ENCODE data around the gene JMJD6.
A peak's percentile ranks its signal among the peaks of the same experiment; 100 is the strongest.
"Not testable (repeated sequence)": the region's sequence is repeated elsewhere in the genome, so short reads cannot be mapped to it uniquely, and the experiment has no call there.

The JMJD6 gene

GRCh38 chr17:76736349-76737081, 10.1 kb upstream of the JMJD6 start:
- DNase-seq (ENCODE audit: low read depth) = no peak

GRCh38 chr17:76735586-76736348, 9.4 kb upstream of the JMJD6 start:
- DNase-seq (ENCODE audit: low read depth) = no peak

DNA sequence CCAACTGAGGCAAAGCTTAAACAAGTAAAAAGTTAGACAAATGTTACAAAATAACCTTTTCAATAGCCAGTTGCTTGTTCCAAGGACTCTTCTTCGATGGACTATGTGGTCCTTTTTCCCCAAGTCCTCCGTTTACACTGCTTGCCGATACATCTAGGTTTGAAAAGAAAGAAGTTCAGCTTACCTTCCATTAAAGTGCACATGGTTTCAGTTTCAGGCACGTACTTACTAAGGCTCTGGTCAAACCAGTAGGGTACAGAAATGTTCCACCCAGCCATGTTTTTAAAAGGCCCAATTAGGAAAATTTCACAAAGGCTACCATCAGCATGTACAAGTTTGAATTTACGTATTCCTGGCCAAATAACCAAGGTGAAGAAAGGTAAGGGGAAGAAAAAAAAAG, 8.6 kb upstream of the JMJD6 start:
- no peak for DNase-seq (ENCODE audit: low read depth)

- no peak for DNase-seq (ENCODE audit: low read depth)
These were observed 7.9 kb upstream of the JMJD6 start for GRCh38 chr17:76734080-76734840.

- no peak for DNase-seq (ENCODE audit: low read depth)
These were observed 7.2 kb upstream of the JMJD6 start for GRCh38 chr17:76733618-76733957.

DNA sequence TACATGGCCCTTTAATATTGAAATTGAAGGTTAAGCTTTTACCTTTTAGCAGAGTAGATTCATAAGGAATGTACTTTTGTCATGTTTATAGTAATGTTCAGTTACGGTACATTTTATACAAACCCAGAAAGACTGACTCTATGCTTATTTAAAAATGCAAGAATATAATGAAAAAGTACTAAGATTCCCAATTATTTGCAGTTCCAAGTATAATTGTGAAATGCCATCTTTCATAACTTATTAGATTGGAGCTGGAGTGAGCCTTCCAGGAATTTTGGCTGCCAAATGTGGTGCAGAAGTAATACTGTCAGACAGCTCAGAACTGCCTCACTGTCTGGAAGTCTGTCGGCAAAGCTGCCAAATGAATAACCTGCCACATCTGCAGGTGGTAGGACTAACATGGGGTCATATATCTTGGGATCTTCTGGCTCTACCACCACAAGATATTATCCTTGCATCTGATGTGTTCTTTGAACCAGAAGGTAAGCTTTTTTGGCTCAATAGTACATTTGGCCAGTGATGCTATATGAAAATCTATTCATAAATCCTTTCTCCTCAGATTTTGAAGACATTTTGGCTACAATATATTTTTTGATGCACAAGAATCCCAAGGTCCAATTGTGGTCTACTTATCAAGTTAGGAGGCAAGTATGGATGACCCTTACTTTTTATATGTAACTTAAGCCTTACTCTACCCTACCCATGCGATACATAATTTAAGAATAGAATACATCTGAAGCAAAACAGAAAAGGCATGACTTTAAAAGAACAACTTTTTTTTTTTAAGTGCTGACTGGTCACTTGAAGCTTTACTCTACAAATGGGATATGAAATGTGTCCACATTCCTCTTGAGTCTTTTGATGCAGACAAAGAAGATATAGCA, 6.6 kb upstream of the JMJD6 start:
- DNase-seq (ENCODE audit: low read depth) = no peak

DNA sequence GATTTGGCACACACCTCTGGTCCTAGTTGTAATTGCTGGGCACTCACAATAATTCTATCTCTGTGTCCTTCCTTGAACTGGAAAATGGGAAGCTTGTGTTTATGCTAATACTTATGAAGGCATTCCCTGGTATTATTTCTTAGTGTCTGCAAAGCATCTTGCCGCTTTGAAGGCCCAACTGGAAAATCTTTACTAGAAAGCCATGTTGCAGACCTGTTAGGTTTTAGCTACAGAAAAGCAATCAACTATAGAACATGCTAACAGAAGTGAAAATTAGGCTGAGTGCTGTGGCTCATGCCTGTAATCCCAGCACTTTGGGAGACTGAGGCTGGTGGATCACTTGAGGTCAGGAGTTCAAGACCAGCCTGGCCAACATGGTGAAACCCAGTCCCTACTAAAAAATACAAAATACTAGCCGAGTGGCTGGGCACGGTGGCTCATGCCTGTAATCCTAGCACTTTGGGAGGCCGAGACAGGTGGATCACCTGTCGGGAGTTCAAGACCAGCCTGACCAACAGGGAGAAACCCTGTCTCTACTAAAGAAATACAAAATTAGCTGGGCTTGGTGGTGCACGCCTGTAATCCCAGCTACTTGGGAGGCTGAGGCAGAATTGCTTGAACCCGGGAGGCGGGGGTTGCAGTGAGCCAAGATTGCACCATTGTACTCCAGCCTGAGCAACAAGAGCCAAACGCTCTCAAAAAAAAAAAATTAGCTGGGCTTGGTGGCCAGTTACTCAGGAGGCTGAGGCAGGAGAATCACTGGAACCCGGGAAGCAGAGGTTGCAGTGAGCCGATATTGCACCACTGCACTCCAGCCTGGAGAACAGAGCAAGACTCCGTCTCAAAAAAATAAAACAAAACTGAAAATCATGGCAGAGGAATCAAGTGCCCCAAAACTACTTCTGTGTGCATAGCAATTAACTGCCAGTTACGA, 5.7 kb upstream of the JMJD6 start:
- not testable (repeated sequence) for DNase-seq (ENCODE audit: low read depth)

DNA sequence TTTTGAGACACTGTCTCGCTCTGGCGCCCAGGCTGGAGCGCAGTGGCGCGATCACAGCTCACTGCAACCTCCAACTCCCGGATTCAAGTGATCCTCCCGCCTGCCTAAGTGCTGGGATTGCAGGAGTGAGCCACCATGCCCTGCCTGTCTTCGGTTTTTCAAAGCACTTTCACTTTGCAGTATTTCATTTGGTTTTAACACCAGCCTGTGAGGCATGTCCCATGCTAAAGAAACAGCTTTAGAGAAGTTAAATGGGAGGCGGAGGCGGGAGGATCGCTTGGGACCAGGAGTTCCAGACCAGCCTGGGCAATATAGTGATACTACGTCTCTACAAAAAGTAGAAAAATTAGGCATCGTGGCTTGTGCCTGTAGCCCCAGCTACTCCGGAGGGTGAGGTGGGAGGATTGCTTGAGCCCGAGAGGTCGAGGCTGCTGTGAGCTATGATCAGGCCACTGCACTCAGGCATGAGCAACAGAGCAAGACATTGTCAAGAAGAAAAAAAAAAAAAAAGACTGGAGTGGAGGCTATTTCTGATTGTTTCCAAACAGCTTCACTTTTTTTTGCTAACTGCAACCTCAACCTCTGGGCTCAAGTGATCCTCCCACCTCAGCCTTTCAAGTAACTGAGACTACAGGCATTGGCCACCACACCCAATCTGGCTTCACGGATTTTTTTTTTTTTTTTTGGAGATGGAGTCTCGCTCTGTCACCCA, 1.5 kb upstream of the JMJD6 start:
- no peak for DNase-seq (ENCODE audit: low read depth)

- DNase-seq (ENCODE audit: low read depth) = no peak
These were observed 641 bp upstream of the JMJD6 start, which contains the start of gene METTL23 for GRCh38 chr17:76726776-76727718. METTL23 (plus strand) TSS chr17:76726839; CDS start chr17:76729711, 2,872 bp downstream.

GRCh38 chr17:76725580-76726230, 701 bp downstream of the JMJD6 start:
- DNase-seq (ENCODE audit: low read depth) = no peak

- DNase-seq (ENCODE audit: low read depth) = no peak
These were observed 2.6 kb downstream of the JMJD6 start for GRCh38 chr17:76723812-76724211.

- not testable (repeated sequence) for DNase-seq (ENCODE audit: low read depth)
These were observed 3.4 kb downstream of the JMJD6 start for GRCh38 chr17:76722977-76723376.

GRCh38 chr17:76722279-76722678, 4.1 kb downstream of the JMJD6 start:
- DNase-seq (ENCODE audit: low read depth) = no peak

- DNase-seq (ENCODE audit: low read depth) = no peak
These were observed 4.9 kb downstream of the JMJD6 start for GRCh38 chr17:76721463-76721862.

DNA sequence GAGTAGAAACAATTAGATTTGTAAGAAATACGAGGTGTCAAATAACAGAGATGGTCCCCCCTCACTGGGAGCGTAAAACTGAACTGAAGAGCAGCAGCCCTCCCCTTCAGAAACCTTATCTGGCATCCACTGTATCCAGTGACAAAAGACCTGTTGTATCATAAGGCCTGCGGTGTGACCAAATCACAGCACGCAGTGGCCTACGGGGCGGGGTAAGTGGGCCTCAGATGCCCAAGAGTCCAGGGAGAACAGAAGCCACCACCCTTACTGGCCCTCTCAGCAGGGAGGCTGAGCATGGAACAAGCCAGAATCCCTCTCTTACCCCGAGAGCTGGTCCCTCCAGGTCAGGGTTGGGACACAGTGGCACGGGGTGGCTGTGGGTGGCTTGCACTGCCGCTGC, 5.5 kb downstream of the JMJD6 start:
- DNase-seq (ENCODE audit: low read depth) = no peak

GRCh38 chr17:76720211-76720610, 6.2 kb downstream of the JMJD6 start:
- no peak for DNase-seq (ENCODE audit: low read depth)

DNA sequence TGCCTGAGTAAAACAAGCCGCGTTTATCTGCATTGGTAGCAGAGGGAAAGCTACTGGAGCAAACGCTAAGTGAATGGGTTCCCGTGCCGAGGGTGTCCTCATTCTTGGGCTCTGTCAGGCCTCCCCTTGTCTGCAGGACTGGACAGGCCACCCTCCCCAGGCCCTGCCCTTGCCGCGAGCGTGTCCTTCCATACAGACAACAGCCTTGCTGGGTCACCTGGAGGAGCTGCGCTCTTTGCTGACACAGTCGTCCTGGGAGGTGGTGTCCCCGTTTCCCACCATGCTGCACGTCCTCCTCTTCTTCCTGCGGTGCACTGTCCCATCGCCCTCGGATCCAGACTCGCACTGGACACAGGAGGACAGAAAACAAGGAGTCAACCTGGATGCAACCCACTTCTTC, 7.9 kb downstream of the JMJD6 start:
- DNase-seq (ENCODE audit: low read depth) = no peak

GRCh38 chr17:76716839-76717215, 9.6 kb downstream of the JMJD6 start:
- DNase-seq (ENCODE audit: low read depth) = peak; percentile 88
